DND-41 (cell line): ENCODE results near the gene ZCCHC14.

Source experiments
- ATAC-seq: fragments of 200-7000 bp; cut with Tn5 transposase; 3 replicates; pipeline ENCODE4 v1.9.1; 2021; ENCODE audit warnings: low read depth; ENCODE audit not compliant: insufficient read depth
- DNase-seq: peaks from one replicate; pipeline ENCODE4 v3.0.0-alpha.2; 2020
- H2AFZ ChIP-seq: 2 replicates; pipeline ENCODE4 v1.6.0; 2012; ENCODE audit warnings: low read depth, low read length
- H3K27ac ChIP-seq: 2 replicates; pipeline ENCODE4 v1.5.1; 2012; ENCODE audit warnings: low read length, inconsistent platforms
- H3K27me3 ChIP-seq: fragments of 200-600 bp; sonication (generic); 2 replicates; pipeline ENCODE4 v1.6.0; 2012; ENCODE audit warnings: low read length, mild to moderate bottlenecking, inconsistent platforms; ENCODE audit not compliant: insufficient read depth, poor library complexity
- H3K36me3 ChIP-seq: 2 replicates; pipeline ENCODE4 v1.5.1; 2012; ENCODE audit warnings: low read length, inconsistent platforms; ENCODE audit not compliant: insufficient read depth
- H3K4me1 ChIP-seq: 2 replicates; pipeline ENCODE4 v1.5.1; 2012; ENCODE audit warnings: mild to moderate bottlenecking, low read length; ENCODE audit not compliant: insufficient read depth
- H3K4me2 ChIP-seq: 2 replicates; pipeline ENCODE4 v1.6.0; 2012; ENCODE audit warnings: mild to moderate bottlenecking, moderate library complexity, low read length, inconsistent platforms; ENCODE audit not compliant: insufficient read depth
- H3K4me3 ChIP-seq, 2 experiments: fragments of 200-600 bp in 1 of 2; shearing (Covaris generic) in 1 of 2; 2 replicates each; pipeline ENCODE4 v1.5.1; 2012 to 2016; ENCODE audit warnings: inconsistent platforms in 2 of 2, low read length in 2 of 2, mild to moderate bottlenecking in 2 of 2, low read depth in 1 of 2, moderate library complexity in 1 of 2
- H3K79me2 ChIP-seq: 2 replicates; pipeline ENCODE4 v1.6.0; 2012; ENCODE audit warnings: low read length, inconsistent platforms; ENCODE audit not compliant: insufficient read depth
- H3K9ac ChIP-seq: 2 replicates; pipeline ENCODE4 v1.6.0; 2012; ENCODE audit warnings: low read depth, mild to moderate bottlenecking, inconsistent platforms, low read length, moderate library complexity
- H3K9me3 ChIP-seq: 2 replicates; pipeline ENCODE4 v1.5.1; 2012; ENCODE audit warnings: low read length, moderate library complexity, mild to moderate bottlenecking, inconsistent platforms; ENCODE audit not compliant: insufficient read depth, severe bottlenecking
- H4K20me1 ChIP-seq: 2 replicates; pipeline ENCODE4 v1.6.0; 2012; ENCODE audit warnings: low read length; ENCODE audit not compliant: insufficient read depth
- EZH2 ChIP-seq: IDR thresholded peaks from 3 replicates; pipeline ENCODE4 v1.6.1; 2012; ENCODE audit warnings: borderline replicate concordance, low read depth, mild to moderate bottlenecking, moderate library complexity, low read length, inconsistent platforms; ENCODE audit not compliant: severe bottlenecking
- TF ChIP-seq, protein P1 (sequence below): IDR thresholded peaks from 2 replicates; pipeline ENCODE4 v1.5.1; 2012; ENCODE audit warnings: borderline replicate concordance, low read length, moderate library complexity, mild to moderate bottlenecking; ENCODE audit not compliant: poor library complexity, severe bottlenecking; ENCODE audit errors: extremely low read depth

Gene ZCCHC14

DNA sequence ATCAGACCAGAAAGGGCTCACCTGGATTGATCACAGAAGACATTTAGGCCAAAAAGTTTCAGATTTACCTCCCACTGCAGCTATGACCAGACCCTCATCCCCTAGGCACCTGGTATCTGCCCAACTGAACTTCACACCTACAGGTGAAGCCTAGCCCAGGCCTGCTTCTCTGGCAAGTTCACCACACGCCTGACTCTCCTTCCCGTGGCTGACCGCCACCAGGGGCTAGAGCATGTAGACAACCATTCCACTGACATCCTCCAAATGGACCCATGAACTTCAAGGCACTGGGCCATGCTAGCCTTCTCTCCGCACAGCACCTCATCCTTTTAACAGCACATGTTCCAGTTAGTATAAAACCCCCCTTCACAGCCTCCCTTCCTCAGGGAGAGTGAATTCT is 18.8 kb downstream of the ZCCHC14 start:
- TF ChIP-seq EZH2 = no peak
- TF ChIP-seq, protein P1, sequence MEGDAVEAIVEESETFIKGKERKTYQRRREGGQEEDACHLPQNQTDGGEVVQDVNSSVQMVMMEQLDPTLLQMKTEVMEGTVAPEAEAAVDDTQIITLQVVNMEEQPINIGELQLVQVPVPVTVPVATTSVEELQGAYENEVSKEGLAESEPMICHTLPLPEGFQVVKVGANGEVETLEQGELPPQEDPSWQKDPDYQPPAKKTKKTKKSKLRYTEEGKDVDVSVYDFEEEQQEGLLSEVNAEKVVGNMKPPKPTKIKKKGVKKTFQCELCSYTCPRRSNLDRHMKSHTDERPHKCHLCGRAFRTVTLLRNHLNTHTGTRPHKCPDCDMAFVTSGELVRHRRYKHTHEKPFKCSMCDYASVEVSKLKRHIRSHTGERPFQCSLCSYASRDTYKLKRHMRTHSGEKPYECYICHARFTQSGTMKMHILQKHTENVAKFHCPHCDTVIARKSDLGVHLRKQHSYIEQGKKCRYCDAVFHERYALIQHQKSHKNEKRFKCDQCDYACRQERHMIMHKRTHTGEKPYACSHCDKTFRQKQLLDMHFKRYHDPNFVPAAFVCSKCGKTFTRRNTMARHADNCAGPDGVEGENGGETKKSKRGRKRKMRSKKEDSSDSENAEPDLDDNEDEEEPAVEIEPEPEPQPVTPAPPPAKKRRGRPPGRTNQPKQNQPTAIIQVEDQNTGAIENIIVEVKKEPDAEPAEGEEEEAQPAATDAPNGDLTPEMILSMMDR = no peak
- no peaks in the 10 kb centered on the region for H3K36me3 ChIP-seq
- no peak for DNase-seq
- no peaks in the 10 kb centered on the region for H3K79me2 ChIP-seq
- ATAC-seq = no peak
- H3K27me3 ChIP-seq = peaks cover 5% of the 10 kb centered on the region
- H2AFZ ChIP-seq = no peak overlapping the region
- H3K27ac ChIP-seq = no peak overlapping the region
- H3K4me1 ChIP-seq = no peaks in the 10 kb centered on the region
- no peaks in the 10 kb centered on the region for H3K9me3 ChIP-seq
- no peak overlapping the region for H3K9ac ChIP-seq
- no peak overlapping the region for H3K4me3 ChIP-seq
- no peak overlapping the region for H3K4me2 ChIP-seq
- H4K20me1 ChIP-seq = no peaks in the 10 kb centered on the region

DNA sequence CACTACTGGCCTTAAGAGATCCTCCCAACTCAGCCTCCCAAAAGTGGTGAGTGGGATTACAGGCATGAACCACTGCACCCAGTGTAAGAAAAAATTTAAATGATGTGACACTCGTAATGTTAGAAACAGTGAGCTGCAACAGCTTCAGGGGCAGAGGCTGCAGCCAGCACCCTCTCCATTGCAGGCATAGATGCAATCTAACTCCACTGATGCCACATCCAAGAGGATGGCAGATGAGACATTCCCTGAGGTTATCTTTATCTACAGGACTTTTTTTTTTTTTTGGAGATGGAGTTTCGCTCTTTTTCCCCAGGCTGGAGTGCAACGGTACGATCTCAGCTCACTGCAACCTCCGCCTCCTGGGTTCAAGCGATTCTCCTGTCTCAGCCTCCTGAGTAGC is 19.9 kb downstream of the ZCCHC14 start:
- no peak overlapping the region for H3K4me2 ChIP-seq
- TF ChIP-seq, protein P1 = no peak
- no peak for TF ChIP-seq EZH2
- ATAC-seq = no peak
- H3K4me3 ChIP-seq = no peak overlapping the region
- H3K27ac ChIP-seq = no peak overlapping the region
- no peak for DNase-seq
- no peaks in the 10 kb centered on the region for H3K79me2 ChIP-seq
- H3K36me3 ChIP-seq = no peaks in the 10 kb centered on the region
- H2AFZ ChIP-seq = no peak overlapping the region
- peaks cover 5% of the 10 kb centered on the region for H3K27me3 ChIP-seq
- no peaks in the 10 kb centered on the region for H3K9me3 ChIP-seq
- H4K20me1 ChIP-seq = no peaks in the 10 kb centered on the region
- H3K4me1 ChIP-seq = no peaks in the 10 kb centered on the region
- H3K9ac ChIP-seq = no peak overlapping the region

DNA sequence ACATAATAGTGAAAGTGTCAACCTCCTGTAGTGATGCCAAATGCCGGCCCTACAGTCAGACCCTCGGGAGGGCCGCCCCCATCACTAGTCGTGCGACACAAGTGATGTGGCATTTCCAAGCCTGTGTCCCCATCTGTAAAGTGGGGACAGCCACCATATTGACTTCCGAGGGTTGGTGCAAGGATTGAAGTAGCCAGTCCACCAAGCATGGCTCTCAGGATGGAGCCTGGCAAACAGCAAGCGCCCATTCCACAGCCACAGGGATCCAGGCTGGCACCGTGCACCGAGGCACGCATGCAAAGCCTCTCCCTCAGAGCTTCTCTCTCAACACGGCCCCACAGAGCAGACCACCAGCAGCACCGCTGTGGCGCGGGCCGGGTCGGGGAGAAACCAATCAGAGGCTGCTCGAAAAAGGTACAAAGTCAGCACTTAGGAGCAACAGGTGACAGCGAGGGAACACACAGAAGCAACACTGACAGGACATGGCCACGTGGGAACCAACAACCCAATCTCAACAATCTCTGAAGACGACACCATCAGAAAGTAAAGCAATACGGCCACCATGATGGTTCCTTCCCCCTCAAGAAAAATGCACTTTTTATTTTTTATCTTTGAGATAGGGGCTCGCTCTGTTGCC is 20.6 kb downstream of the ZCCHC14 start:
- Histone ChIP-seq H3K9me3 (no peaks in the 10 kb centered on the region), H3K9ac (no peak overlapping the region), H3K79me2 (no peaks in the 10 kb centered on the region), H2AFZ (no peak overlapping the region), H3K4me1 (no peaks in the 10 kb centered on the region), H3K4me3 (no peak overlapping the region), H3K27me3 (peaks cover 5% of the 10 kb centered on the region), H3K27ac (no peak overlapping the region), H4K20me1 (no peaks in the 10 kb centered on the region), H3K4me2 (no peak overlapping the region), H3K36me3 (no peaks in the 10 kb centered on the region)
- TF ChIP-seq, protein P1 = no peak
- DNase-seq (no peak), ATAC-seq (no peak)
